NT2/D1 (cell line): ENCODE measurements around the gene LCP2.

ENCODE experiments used
- YY1 ChIP-seq: IDR thresholded peaks from 2 replicates; pipeline ENCODE4 v1.6.1; 2011; ENCODE audit not compliant: insufficient read length, insufficient read depth
- ZNF274 ChIP-seq: IDR thresholded peaks from 2 replicates; pipeline ENCODE4 v1.6.1; 2011; ENCODE audit warnings: mild to moderate bottlenecking, low read depth, low read length

DNA sequence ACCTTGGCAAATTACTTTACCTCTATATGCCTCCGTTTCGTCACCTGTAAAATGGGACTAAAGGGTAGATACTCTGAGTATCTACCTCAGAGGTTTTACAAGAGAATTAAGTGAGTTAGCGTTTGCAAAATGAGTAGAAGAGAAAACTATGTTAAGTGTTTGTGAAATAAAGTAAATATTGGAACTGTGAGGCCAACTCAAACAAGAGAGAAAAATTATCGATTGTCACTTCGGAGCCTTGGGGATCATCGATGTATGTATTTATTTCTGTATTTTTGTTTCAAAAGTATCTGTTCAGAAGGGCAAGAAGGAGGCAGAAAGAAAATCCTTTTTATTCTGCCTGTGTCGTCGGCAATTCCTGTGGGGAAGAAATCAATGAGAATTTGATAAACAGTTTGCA lies 90.6 kb downstream of the LCP2 start:
- TF ChIP-seq YY1 = no peak
- no peak for TF ChIP-seq ZNF274
